Keratinocyte (primary cell): ENCODE measurements around the gene YJU2. TPM values are rescaled to one million over a fixed set of nuclear protein-coding genes. Genes with fewer than 3 reads are reported as not detected.

ENCODE experiments used
- DNase-seq: peaks from one replicate; pipeline ENCODE4 v3.0.0-alpha.2; 2011; ENCODE audit warnings: low read depth, missing footprints, low spot score
- FAIRE-seq: peaks from 2 replicates; lab custom pipeline; 2011; peaks lifted over from hg19 to GRCh38; lab: Jason Lieb, UNC
- H2AFZ ChIP-seq: 2 replicates; pipeline ENCODE4 v1.6.0; 2012; ENCODE audit warnings: low read length, control low read depth, inconsistent platforms; ENCODE audit not compliant: control insufficient read depth
- H3K27ac ChIP-seq: 2 replicates; pipeline ENCODE4 v1.5.1; 2011; ENCODE audit warnings: low read length; ENCODE audit not compliant: control insufficient read depth, insufficient read depth
- H3K27me3 ChIP-seq: 3 replicates; pipeline ENCODE4 v1.6.0; 2011; ENCODE audit warnings: low read length; ENCODE audit not compliant: control insufficient read depth, insufficient read depth; ENCODE audit errors: extremely low read depth
- H3K36me3 ChIP-seq, 2 experiments: 2 replicates in 1 of 2; 3 replicates in 1 of 2; pipeline ENCODE4 v1.5.1; 2011; ENCODE audit warnings: low read length in 2 of 2, mild to moderate bottlenecking in 1 of 2; ENCODE audit not compliant: control insufficient read depth in 2 of 2, insufficient read depth in 2 of 2; ENCODE audit errors: extremely low read depth in 1 of 2
- H3K4me1 ChIP-seq: 3 replicates; pipeline ENCODE4 v1.5.1; 2011; ENCODE audit warnings: low read length; ENCODE audit not compliant: control insufficient read depth, insufficient read depth; ENCODE audit errors: extremely low read depth
- H3K4me2 ChIP-seq: 3 replicates; pipeline ENCODE4 v1.6.0; 2011; ENCODE audit warnings: low read depth, low read length; ENCODE audit not compliant: control insufficient read depth, insufficient read depth; ENCODE audit errors: extremely low read depth
- H3K4me3 ChIP-seq, 3 experiments: fragments of 200-600 bp in 1 of 3; sonication (generic) in 1 of 3; 2 replicates in 2 of 3; 3 replicates in 1 of 3; pipeline ENCODE4 v1.5.1; 2011 to 2016; ENCODE audit warnings: low read length in 3 of 3, mild to moderate bottlenecking in 3 of 3, control low read depth in 2 of 3, inconsistent platforms in 1 of 3, low read depth in 1 of 3, mixed read lengths in 1 of 3, mixed run types in 1 of 3, moderate library complexity in 1 of 3; ENCODE audit not compliant: control insufficient read depth in 2 of 3, insufficient read depth in 2 of 3; ENCODE audit errors: extremely low read depth in 1 of 3
- H3K79me2 ChIP-seq: 2 replicates; pipeline ENCODE4 v1.6.0; 2012; ENCODE audit warnings: low read length; ENCODE audit not compliant: control insufficient read depth, insufficient read depth
- H3K9ac ChIP-seq: 3 replicates; pipeline ENCODE4 v1.6.0; 2011; ENCODE audit warnings: low read length; ENCODE audit not compliant: control insufficient read depth, insufficient read depth; ENCODE audit errors: extremely low read depth
- H3K9me1 ChIP-seq: 3 replicates; pipeline ENCODE4 v1.6.0; 2011; ENCODE audit warnings: low read length; ENCODE audit not compliant: control insufficient read depth, insufficient read depth; ENCODE audit errors: extremely low read depth
- H3K9me3 ChIP-seq: 2 replicates; pipeline ENCODE4 v1.5.1; 2012; ENCODE audit warnings: low read depth, low read length; ENCODE audit not compliant: control insufficient read depth
- H4K20me1 ChIP-seq: 3 replicates; pipeline ENCODE4 v1.6.0; 2011; ENCODE audit warnings: low read length; ENCODE audit not compliant: control insufficient read depth, insufficient read depth; ENCODE audit errors: extremely low read depth
- EZH2 ChIP-seq: IDR thresholded peaks from one replicate; pipeline ENCODE4 v1.6.1; 2012; ENCODE audit warnings: inconsistent platforms, mild to moderate bottlenecking, low read length, moderate library complexity
- dilution Hi-C: fragments of 300-500 bp; cut with MboI; formaldehyde crosslinking; loops from one replicate; pipeline ENCODE4 v1.7.0; 2020; ENCODE audit warnings: low sequenced_read_pairs; ENCODE audit not compliant: extremely low pct_ligation_motif_present
- polyA plus RNA-seq, 5 experiments: library from polyadenylated mRNA; depleted of rRNA in 3 of 5; stranded (reverse) in 3 of 5; stranded (forward) in 1 of 5; unstranded in 1 of 5; fragments of >200 nt; gene quantifications; 1 replicate in 1 of 5; 2 replicates in 3 of 5; 3 replicates in 1 of 5; pipeline versions ENCODE4 v1.2.1 to v1.2.3, GENCODE V29; 2011 to 2012; ENCODE audit warnings: missing spikeins in 2 of 5, low read depth in 1 of 5, low replicate concordance in 1 of 5
- TF ChIP-seq, protein P1 (sequence below), 3 experiments: IDR thresholded peaks in 1 of 3; conservative IDR thresholded peaks in 1 of 3; optimal IDR thresholded peaks in 1 of 3; 2 replicates in 2 of 3; 3 replicates in 1 of 3; pipeline versions ENCODE3 to v1.5.1; 2011; ENCODE audit warnings: low read length in 3 of 3, mild to moderate bottlenecking in 3 of 3, moderate library complexity in 2 of 3, control low read depth in 1 of 3, inconsistent platforms in 1 of 3; ENCODE audit not compliant: insufficient read depth in 2 of 3; ENCODE audit errors: extremely low read depth in 1 of 3

Gene YJU2
- polyA plus RNA-seq, 1 donor (not counting 4 experiments of a cell fraction or from before 2014, with no cell fraction given), result 13.7 TPM

DNA sequence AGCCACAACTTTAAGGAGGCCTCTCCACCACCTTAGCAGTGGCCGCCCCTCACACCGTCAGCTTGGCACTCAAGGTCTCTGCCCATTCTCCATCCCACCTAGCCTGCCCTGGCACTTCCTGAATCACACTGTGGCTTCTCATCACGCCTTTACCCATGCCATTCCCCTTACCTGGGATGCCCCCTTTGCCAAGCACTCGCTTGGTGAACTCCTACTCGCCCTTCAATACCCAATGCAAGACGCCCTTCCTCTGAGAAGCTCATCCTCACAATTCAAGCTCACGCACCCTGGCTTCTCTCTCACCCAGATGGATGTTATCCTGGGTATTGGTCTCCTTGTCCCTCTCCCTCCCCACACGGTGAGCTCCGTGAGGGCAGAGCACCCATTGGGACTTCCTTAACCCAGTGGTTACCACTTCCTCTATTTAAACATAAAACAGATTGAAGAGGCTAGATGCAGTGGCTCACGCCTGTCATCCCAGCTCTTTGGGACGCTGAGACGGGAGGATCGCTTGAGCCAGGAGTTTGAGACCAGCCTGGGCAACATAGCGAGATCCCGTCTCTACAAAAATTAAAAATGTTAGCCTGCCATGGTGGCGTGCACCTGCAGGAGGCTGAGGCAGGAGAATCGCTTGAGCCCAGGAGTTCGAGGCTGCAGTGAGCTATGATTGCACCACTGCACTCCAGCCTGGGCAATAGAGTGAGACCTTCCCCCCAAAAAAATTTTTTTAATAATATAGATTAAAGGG lies 19.5 kb downstream of the YJU2 start:
- no peak for FAIRE-seq
- dilution Hi-C loops, result no loop called here
- Histone ChIP-seq H3K36me3 (peaks cover 15% of the 10 kb centered on the region in 2 experiments), H3K79me2 (no peaks in the 10 kb centered on the region), H3K4me3 (no peak overlapping the region), H3K27me3 (no peaks in the 10 kb centered on the region), H3K4me2 (no peak overlapping the region), H3K9ac (no peak overlapping the region), H2AFZ (no peak overlapping the region), H3K9me1 (no peaks in the 10 kb centered on the region), H3K9me3 (no peaks in the 10 kb centered on the region), H3K4me1 (no peaks in the 10 kb centered on the region), H4K20me1 (peaks cover 3% of the 10 kb centered on the region), H3K27ac (no peak overlapping the region)
- DNase-seq, result no peak
- TF ChIP-seq, protein P1, sequence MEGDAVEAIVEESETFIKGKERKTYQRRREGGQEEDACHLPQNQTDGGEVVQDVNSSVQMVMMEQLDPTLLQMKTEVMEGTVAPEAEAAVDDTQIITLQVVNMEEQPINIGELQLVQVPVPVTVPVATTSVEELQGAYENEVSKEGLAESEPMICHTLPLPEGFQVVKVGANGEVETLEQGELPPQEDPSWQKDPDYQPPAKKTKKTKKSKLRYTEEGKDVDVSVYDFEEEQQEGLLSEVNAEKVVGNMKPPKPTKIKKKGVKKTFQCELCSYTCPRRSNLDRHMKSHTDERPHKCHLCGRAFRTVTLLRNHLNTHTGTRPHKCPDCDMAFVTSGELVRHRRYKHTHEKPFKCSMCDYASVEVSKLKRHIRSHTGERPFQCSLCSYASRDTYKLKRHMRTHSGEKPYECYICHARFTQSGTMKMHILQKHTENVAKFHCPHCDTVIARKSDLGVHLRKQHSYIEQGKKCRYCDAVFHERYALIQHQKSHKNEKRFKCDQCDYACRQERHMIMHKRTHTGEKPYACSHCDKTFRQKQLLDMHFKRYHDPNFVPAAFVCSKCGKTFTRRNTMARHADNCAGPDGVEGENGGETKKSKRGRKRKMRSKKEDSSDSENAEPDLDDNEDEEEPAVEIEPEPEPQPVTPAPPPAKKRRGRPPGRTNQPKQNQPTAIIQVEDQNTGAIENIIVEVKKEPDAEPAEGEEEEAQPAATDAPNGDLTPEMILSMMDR (optimal IDR thresholded peaks at IDR 0.05 in 1 of 3, IDR thresholded peaks at IDR 0.05 in 1 of 3, conservative IDR thresholded peaks at IDR 0.05 in 1 of 3; ENCODE audit: extremely low read depth in 1 of 3, insufficient read depth in 2 of 3, low read length in 3 of 3), result no peak
- no peak for TF ChIP-seq EZH2

DNA sequence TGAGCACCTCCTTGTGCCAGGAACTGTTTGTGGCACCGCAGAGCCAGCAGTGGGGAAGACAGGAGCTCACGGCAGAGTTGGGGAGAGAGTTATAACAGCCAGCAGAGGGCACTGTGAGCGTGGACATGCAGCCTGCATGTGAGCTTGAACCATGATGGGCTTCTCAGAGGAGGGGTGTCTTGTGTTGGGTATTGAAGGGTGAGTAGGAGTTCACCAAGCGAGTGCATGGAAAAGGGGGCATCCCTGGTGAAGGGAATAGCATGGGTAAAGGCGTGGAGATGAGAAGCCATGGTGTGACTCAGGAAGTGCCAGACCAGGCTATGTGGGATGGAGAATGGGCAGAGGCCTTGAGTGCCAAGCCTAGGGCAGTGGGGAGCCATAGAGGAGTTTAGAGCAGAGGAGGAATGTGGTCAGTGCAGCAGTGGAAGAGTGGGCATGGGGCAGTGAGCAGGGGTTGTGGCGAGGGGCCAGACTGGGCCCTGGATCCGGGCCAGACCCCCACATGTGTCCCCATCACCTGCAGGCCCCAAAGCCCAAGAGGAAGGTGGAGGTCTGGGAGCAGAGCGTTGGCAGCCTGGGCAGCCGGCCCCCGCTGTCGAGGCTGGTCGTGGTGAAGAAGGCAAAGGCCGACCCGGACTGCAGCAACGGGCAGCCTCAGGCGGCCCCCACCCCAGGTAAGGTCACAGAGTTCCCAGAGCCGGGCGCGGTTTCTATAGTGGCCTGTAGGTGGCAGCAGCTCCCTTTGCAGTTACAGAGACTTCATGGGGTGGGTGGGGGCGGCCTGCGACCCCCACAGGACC lies 20.4 kb downstream of the YJU2 start:
- Histone ChIP-seq H4K20me1 (peaks cover 3% of the 10 kb centered on the region), H3K9me3 (peaks cover 1% of the 10 kb centered on the region), H3K27ac (no peak overlapping the region), H3K9me1 (no peaks in the 10 kb centered on the region), H3K4me3 (no peak overlapping the region), H3K36me3 (peaks cover 14 to 15% of the 10 kb centered on the region in 2 experiments), H3K4me1 (no peaks in the 10 kb centered on the region), H3K9ac (no peak overlapping the region), H3K27me3 (no peaks in the 10 kb centered on the region), H2AFZ (no peak overlapping the region), H3K4me2 (no peak overlapping the region), H3K79me2 (no peaks in the 10 kb centered on the region)
- DNase-seq (no peak), FAIRE-seq (no peak)
- TF ChIP-seq, protein P1 (optimal IDR thresholded peaks at IDR 0.05 in 1 of 3, IDR thresholded peaks at IDR 0.05 in 1 of 3, conservative IDR thresholded peaks at IDR 0.05 in 1 of 3; ENCODE audit: extremely low read depth in 1 of 3, insufficient read depth in 2 of 3, low read length in 3 of 3), result peak; percentile 66 to 85 (median 83)
- no peak for TF ChIP-seq EZH2
- dilution Hi-C loops, result no loop called here
